Heart left ventricle (tissue), 13 donors: ENCODE measurements around the gene GPR143.

Experiments
- POLR2A ChIP-seq, 2 donors: fragments of 450-650 bp; IDR thresholded peaks; one replicate each; pipeline ENCODE4 v1.6.1; 2017; ENCODE audit warnings: antibody characterized with exemption in 2 of 2, mild to moderate bottlenecking in 2 of 2, moderate library complexity in 2 of 2
- TF ChIP-seq, protein P1 (sequence below), 12 donors: fragments of 200-600 bp; sonication (generic) in 4 of 12; IDR thresholded peaks; one replicate each; pipeline versions ENCODE4 v1.5.0 to v1.8.0; 2018 to 2022; ENCODE audit warnings: antibody characterized with exemption in 12 of 12, mild to moderate bottlenecking in 5 of 12
- donor health status: ischemic (EF 13 %, LVEDD 7.1; RV severe dilation, severe dysfunction).
- donor health status: DM: no; HTN: yes; CAD: no.
- donor health status: DM: no; HTN: no; CAD: no.
- donor health status: ischemic (EF 25% LVEDD 6.9; RV normal size, moderate dysfunction).
- donor health status: ischemic (EF 25% LVEDD 5.7; RV mildly dilated, moderate dysfunction).
- donor health status: ischemic (EF 35%, LVEDD 5.7; RV mildly dilated, moderate dysfunction).
- donor health status: nonischemic (EF 11% LVEDD 7.7; RV severe dilation, severe dysfunction).
- donor health status: DM: yes; HTN: yes; CAD: no.
- donor health status: PGD.
- donor health status: ischemic (EF 29% LVEDD 5.4; RV normal size, mild dysfunction).
- donor health status: nonischemic (EF 23%, LVEDD 6.1; RV moderate dilation, normal function).

DNA sequence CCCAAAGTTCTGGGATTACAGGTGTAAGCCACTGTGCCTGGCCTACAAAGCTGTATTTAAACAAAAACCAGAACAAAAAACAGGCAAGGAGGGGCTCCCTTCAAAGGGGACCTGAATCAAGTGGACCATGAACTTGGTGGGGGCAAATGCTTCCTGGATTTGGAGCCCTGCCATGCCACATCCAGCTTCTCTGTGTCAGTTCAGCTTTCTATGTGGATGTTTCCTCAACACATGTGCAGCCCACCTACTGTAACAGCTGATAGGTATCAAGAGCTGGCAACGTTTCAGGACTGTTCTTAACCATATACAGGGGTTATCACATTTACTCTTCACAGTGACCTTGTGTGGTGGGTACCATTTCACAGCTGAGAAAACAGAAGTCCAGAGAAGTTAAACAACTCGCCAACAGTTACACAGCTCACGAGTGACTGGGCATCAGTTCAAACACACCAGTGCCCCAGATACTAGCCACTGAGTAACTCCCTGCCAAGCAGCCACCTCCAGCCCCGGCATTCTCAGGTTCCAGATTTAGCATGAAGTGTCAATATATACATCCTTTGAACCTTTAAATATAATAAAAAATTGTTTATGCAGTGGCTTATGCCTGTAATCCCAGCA, 7.5 kb downstream of the GPR143 start:
- TF ChIP-seq, protein P1, sequence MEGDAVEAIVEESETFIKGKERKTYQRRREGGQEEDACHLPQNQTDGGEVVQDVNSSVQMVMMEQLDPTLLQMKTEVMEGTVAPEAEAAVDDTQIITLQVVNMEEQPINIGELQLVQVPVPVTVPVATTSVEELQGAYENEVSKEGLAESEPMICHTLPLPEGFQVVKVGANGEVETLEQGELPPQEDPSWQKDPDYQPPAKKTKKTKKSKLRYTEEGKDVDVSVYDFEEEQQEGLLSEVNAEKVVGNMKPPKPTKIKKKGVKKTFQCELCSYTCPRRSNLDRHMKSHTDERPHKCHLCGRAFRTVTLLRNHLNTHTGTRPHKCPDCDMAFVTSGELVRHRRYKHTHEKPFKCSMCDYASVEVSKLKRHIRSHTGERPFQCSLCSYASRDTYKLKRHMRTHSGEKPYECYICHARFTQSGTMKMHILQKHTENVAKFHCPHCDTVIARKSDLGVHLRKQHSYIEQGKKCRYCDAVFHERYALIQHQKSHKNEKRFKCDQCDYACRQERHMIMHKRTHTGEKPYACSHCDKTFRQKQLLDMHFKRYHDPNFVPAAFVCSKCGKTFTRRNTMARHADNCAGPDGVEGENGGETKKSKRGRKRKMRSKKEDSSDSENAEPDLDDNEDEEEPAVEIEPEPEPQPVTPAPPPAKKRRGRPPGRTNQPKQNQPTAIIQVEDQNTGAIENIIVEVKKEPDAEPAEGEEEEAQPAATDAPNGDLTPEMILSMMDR (IDR thresholded peaks at IDR 0.05) = no peak
- TF ChIP-seq POLR2A (IDR thresholded peaks at IDR 0.05) = no peak
